ENCODE measurements around the gene JAG1.

DNA sequence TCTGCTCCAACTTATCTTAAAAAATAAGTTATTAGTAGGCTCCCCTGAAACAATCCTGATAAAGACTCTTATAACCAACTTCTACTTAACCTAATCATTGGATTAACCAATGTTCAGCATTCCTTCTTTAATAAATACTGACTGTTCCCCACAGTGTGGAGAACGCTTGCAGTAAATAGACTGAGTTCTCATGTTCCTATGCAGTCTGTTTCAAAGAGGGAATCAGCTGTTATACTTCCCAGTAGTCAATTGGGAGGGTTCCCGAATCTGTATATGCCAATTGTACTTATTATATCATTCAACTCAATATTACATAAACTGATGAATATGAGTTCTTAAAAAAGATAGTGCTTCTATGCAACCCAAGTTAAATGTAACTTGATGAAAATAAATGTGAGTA, 9.7 kb upstream of the JAG1 start:
- TF ChIP-seq, protein P1, sequence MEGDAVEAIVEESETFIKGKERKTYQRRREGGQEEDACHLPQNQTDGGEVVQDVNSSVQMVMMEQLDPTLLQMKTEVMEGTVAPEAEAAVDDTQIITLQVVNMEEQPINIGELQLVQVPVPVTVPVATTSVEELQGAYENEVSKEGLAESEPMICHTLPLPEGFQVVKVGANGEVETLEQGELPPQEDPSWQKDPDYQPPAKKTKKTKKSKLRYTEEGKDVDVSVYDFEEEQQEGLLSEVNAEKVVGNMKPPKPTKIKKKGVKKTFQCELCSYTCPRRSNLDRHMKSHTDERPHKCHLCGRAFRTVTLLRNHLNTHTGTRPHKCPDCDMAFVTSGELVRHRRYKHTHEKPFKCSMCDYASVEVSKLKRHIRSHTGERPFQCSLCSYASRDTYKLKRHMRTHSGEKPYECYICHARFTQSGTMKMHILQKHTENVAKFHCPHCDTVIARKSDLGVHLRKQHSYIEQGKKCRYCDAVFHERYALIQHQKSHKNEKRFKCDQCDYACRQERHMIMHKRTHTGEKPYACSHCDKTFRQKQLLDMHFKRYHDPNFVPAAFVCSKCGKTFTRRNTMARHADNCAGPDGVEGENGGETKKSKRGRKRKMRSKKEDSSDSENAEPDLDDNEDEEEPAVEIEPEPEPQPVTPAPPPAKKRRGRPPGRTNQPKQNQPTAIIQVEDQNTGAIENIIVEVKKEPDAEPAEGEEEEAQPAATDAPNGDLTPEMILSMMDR (IDR thresholded peaks at IDR 0.05; ENCODE audit: poor library complexity, severe bottlenecking), result no peak
- TF ChIP-seq POLR2AphosphoS5 (IDR thresholded peaks at IDR 0.05) (no peak), EZH2 (IDR thresholded peaks at IDR 0.05; ENCODE audit: borderline replicate concordance, insufficient read depth, low read length, poor library complexity, severe bottlenecking) (no peak), EP300 (conservative IDR thresholded peaks at IDR 0.05; ENCODE audit: poor library complexity, severe bottlenecking) (no peak), TAF1 (IDR thresholded peaks at IDR 0.05; ENCODE audit: low read depth) (no peak), RAD21 (conservative IDR thresholded peaks at IDR 0.05) (no peak), SMC3 (conservative IDR thresholded peaks at IDR 0.05; ENCODE audit: poor library complexity) (no peak)
- TF ChIP-seq, protein P2, sequence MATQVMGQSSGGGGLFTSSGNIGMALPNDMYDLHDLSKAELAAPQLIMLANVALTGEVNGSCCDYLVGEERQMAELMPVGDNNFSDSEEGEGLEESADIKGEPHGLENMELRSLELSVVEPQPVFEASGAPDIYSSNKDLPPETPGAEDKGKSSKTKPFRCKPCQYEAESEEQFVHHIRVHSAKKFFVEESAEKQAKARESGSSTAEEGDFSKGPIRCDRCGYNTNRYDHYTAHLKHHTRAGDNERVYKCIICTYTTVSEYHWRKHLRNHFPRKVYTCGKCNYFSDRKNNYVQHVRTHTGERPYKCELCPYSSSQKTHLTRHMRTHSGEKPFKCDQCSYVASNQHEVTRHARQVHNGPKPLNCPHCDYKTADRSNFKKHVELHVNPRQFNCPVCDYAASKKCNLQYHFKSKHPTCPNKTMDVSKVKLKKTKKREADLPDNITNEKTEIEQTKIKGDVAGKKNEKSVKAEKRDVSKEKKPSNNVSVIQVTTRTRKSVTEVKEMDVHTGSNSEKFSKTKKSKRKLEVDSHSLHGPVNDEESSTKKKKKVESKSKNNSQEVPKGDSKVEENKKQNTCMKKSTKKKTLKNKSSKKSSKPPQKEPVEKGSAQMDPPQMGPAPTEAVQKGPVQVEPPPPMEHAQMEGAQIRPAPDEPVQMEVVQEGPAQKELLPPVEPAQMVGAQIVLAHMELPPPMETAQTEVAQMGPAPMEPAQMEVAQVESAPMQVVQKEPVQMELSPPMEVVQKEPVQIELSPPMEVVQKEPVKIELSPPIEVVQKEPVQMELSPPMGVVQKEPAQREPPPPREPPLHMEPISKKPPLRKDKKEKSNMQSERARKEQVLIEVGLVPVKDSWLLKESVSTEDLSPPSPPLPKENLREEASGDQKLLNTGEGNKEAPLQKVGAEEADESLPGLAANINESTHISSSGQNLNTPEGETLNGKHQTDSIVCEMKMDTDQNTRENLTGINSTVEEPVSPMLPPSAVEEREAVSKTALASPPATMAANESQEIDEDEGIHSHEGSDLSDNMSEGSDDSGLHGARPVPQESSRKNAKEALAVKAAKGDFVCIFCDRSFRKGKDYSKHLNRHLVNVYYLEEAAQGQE (IDR thresholded peaks at IDR 0.05; ENCODE audit: borderline replicate concordance), result no peak

Data from neural cell (in vitro differentiated cells).